Activated CD4-positive, alpha-beta memory T cell treated with anti-CD3 and anti-CD28 coated beads, Interleukin-2, amount 10 ng/mL, durations not matched to agents 7 days and 5 days (primary cell): Measurements from ENCODE around the gene FZD4. TPM values are rescaled to one million over a fixed set of nuclear protein-coding genes. Genes with fewer than 3 reads are reported as not detected.

ENCODE experiments used
- CTCF ChIA-PET: fragments of 350-600 bp; sonication (Branson Sonifier 250); formaldehyde crosslinking; loops from one replicate; lab custom pipeline; 2021; ENCODE audit warnings: antibody characterized with exemption, inconsistent platforms; lab: Charles Lee
- POLR2A ChIA-PET: fragments of 350-600 bp; sonication (Branson Sonifier 250); formaldehyde crosslinking; loops from one replicate; lab custom pipeline; 2021; ENCODE audit warnings: antibody characterized with exemption; lab: Charles Lee
- DNase-seq: peaks from one replicate; pipeline ENCODE4 v3.0.0-alpha.2; 2020
- H3K27ac Mint-ChIP-seq: one replicate; pipeline ENCODE4 v1.8.0; 2021; ENCODE audit warnings: mild to moderate bottlenecking, mixed read lengths
- H3K27me3 Mint-ChIP-seq: one replicate; pipeline ENCODE4 v1.8.0; 2021; ENCODE audit warnings: mixed read lengths
- H3K36me3 Mint-ChIP-seq: one replicate; pipeline ENCODE4 v1.8.0; 2021; ENCODE audit warnings: low read depth, mixed read lengths
- H3K4me1 Mint-ChIP-seq: one replicate; pipeline ENCODE4 v1.8.0; 2021; ENCODE audit warnings: mixed read lengths
- H3K4me3 Mint-ChIP-seq: one replicate; pipeline ENCODE4 v1.8.0; 2021; ENCODE audit warnings: mild to moderate bottlenecking, mixed read lengths
- H3K9me3 Mint-ChIP-seq: one replicate; pipeline ENCODE4 v1.8.0; 2021; ENCODE audit warnings: mixed read lengths
- total RNA-seq, 2 experiments: library from RNA; stranded (reverse); gene quantifications; one replicate each; pipeline ENCODE4 v1.2.3, GENCODE V29; 2021

The FZD4 gene
- total RNA-seq, 2 experiments from 2014 or later: 0.10 to 0.13 TPM

DNA sequence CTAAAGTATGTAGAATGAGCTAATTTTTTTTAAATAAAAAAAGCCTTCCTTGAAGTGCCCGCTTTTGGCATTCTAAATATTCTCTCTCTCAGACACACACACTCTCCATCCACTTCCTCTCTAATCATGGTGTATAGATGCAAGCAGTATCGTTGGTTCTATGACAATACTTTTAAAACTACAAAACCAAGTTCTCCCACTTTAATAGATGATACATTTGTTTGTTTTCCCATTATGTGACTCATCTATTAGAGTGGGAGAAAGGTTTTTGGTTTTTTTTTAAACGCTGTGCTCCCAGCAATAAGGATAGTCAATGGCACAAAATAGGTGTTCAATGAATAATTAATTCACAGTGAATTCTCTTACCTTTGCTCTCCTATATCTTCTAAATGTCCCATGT, 44.6 kb downstream of the FZD4 start:
- ChIA-PET POLR2A (no interaction called here), CTCF (interaction anchor here (0.5 kb wide), 1 partner anchor 528 kb away, joined by 3 read pairs; no protein-coding TSS in a partner anchor)
- Mint-ChIP-seq H3K36me3 (no peaks in the 10 kb centered on the region), H3K4me1 (no peaks in the 10 kb centered on the region), H3K27me3 (peaks cover 22% of the 10 kb centered on the region), H3K9me3 (no peaks in the 10 kb centered on the region), H3K27ac (no peak overlapping the region), H3K4me3 (no peak overlapping the region)
- DNase-seq: no peak

DNA sequence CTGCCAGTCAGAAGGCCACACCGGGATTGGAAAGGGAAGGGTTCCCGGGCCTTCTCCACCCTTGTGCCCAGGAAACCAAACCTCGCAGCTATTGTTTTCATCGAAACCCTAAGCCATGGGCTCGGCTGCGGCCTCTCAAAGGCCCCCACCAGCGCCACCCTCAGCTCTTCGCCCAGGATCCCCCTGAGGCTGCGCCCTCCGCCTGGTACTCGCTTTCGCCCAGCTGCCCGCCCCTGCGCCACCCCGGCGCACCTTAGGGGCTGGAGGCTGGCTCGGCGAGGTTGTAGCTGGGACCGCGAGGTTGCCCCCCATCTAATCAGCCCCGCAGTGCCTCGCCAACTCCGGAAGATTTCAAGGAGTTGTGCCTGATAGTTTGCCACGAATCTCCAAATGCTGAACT, 49.0 kb downstream of the FZD4 start:
- Mint-ChIP-seq H3K4me1 (peaks cover 2% of the 10 kb centered on the region), H3K4me3 (no peak overlapping the region), H3K27me3 (peaks cover 8% of the 10 kb centered on the region), H3K9me3 (no peaks in the 10 kb centered on the region), H3K27ac (no peak overlapping the region), H3K36me3 (no peaks in the 10 kb centered on the region)
- DNase-seq: no peak
- ChIA-PET POLR2A (no interaction called here), CTCF (interaction anchor here (2.5 kb wide), 1 partner anchor 12 kb away, joined by 9 read pairs; no protein-coding TSS in a partner anchor)

DNA sequence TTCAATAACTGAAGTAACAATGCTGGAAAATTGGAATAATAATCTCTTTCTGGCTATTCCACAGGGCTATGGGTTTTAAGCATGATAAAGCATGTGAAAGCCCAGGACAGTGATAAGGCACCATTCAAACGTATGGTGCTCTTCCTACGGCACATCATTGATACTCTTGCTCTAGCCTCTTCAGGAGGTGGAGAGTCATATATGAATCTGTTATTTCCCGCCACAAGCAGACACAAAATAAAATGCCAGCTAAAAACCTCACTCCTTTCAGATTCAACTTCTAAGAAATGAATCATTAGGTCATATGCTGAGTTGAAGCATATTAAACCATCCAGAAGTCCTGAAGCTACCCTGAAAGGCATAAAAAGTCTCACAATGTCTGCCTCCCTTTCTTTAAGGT, 49.9 kb downstream of the FZD4 start:
- POLR2A ChIA-PET: no interaction called here
- no peak overlapping the region for H3K4me3 Mint-ChIP-seq
- peaks cover 2% of the 10 kb centered on the region for H3K4me1 Mint-ChIP-seq
- CTCF ChIA-PET: interaction anchor here (0.8 kb wide), 1 partner anchor 35 kb away, joined by 3 read pairs; no protein-coding TSS in a partner anchor
- H3K36me3 Mint-ChIP-seq: no peaks in the 10 kb centered on the region
- H3K27me3 Mint-ChIP-seq: peaks cover 8% of the 10 kb centered on the region
- no peak for DNase-seq
- H3K27ac Mint-ChIP-seq: no peak overlapping the region
- no peaks in the 10 kb centered on the region for H3K9me3 Mint-ChIP-seq

DNA sequence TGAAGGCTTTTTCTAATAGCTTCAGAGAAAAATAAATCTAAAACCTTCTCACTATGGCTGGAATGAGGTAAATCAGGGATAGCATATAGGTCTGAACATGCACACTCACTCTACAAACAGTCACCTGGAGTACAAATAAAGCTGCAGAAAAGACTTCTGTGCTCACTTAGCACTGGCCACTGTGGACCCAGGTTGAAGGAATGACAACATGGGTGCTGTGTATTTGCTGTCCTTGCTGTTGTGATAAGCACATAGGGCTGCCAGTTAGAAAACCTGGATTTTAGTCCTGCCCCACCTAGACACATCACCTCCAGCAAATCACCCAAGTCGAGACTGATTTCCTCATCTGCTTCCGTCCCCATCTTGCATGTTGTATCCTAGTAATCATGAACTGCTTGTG, 51.2 kb downstream of the FZD4 start:
- peaks cover 2% of the 10 kb centered on the region for H3K27me3 Mint-ChIP-seq
- POLR2A ChIA-PET: interaction anchor here (1.2 kb wide), 1 partner anchor 9 kb away, joined by 3 read pairs; no protein-coding TSS in a partner anchor
- no peak for DNase-seq
- no peaks in the 10 kb centered on the region for H3K36me3 Mint-ChIP-seq
- no peak overlapping the region for H3K4me3 Mint-ChIP-seq
- H3K27ac Mint-ChIP-seq: no peak overlapping the region
- CTCF ChIA-PET: no interaction called here
- H3K4me1 Mint-ChIP-seq: peaks cover 2% of the 10 kb centered on the region
- H3K9me3 Mint-ChIP-seq: no peaks in the 10 kb centered on the region

DNA sequence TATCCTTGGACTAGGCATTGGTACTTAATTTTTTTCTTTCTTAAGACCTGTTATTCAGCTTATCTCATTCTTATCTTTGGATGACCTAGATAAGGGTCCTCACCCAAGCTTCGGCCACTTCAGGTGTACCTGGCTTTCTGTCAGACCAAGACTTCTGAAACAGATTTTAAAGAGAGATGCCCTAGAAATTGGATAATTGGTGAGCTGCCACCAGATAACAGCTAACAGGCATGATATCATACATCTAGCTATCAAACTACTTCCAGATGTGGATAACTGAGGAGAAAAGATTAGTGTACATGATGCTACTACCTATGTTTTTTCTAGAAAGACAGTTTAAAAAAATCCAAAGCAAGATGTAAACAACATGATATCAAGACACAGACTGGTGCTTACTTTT, 52.9 kb downstream of the FZD4 start:
- H3K4me1 Mint-ChIP-seq: peaks cover 2% of the 10 kb centered on the region
- H3K27me3 Mint-ChIP-seq: peaks cover 2% of the 10 kb centered on the region
- H3K27ac Mint-ChIP-seq: no peak overlapping the region
- DNase-seq: no peak
- H3K9me3 Mint-ChIP-seq: no peaks in the 10 kb centered on the region
- CTCF ChIA-PET: interaction anchor here (0.6 to 1.1 kb wide), 2 partner anchors 11 to 19 kb away, joined by 3 to 4 read pairs; no protein-coding TSS in a partner anchor
- no peak overlapping the region for H3K4me3 Mint-ChIP-seq
- POLR2A ChIA-PET: no interaction called here
- H3K36me3 Mint-ChIP-seq: no peaks in the 10 kb centered on the region

DNA sequence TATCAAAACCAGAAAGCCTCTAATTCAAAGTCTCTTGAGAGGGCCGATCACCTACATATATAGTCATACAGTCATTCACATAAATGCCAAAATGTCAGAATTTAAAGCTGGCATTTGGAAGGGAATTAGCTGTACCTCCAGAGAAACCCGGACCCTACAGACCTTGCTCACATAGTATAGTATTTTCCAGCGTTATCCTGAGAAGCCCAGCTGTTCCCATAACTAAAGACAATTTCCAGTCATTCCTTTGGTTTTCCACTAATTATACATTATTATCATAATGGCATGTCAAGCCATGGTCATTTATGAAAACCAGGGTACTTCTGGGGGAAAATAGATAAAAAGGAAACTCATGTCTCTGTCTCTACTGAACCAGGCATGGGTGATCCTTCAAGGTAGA, 53.6 kb downstream of the FZD4 start:
- Mint-ChIP-seq H3K27ac (no peak overlapping the region), H3K27me3 (peaks cover 3% of the 10 kb centered on the region), H3K4me1 (peaks cover 2% of the 10 kb centered on the region), H3K9me3 (no peaks in the 10 kb centered on the region), H3K36me3 (no peaks in the 10 kb centered on the region), H3K4me3 (no peak overlapping the region)
- ChIA-PET CTCF (no interaction called here), POLR2A (no interaction called here)
- DNase-seq: no peak

DNA sequence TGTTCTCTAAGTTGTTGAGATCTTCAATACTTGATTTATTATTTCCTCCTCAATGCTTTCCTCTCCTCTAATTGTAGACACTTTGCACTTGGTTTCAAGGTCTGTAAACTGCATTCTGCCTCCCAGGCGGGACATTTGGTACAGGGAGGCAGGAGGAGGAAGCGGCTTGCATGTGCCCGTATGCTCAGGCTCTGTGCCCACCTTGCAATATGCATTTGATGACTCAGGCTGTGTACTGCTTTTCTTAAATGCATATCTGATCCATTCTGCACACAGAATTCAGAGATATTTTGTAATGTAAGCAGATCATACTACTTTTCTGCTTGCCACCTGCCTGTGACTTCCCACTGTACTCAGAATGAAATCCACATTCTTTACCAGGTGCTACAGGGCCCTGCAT, 55.0 kb downstream of the FZD4 start:
- Mint-ChIP-seq H3K36me3 (no peaks in the 10 kb centered on the region), H3K9me3 (no peaks in the 10 kb centered on the region), H3K27ac (no peak overlapping the region), H3K27me3 (peaks cover 8% of the 10 kb centered on the region), H3K4me1 (no peaks in the 10 kb centered on the region), H3K4me3 (no peak overlapping the region)
- DNase-seq: no peak
- POLR2A ChIA-PET: no interaction called here
- CTCF ChIA-PET: no interaction called here

DNA sequence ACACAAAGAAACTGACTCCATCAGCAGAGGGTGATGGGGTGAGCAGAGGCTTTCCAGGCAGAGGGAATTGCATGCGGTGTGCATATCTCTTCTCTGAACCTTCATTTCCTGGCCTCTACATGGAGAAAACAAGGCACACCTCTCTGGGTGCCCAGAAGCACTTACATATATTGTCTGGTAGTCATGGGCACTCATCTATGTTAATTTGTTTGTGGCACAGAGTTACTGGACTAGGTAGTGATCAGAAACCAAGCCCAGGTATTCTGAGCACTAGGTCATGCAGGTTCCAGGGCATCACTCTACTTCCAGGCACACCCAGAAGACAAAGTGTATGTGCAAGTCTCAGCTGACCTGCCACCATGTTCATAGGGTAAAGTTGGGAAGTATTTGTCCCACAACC, 56.5 kb downstream of the FZD4 start:
- H3K27me3 Mint-ChIP-seq: peaks cover 16% of the 10 kb centered on the region
- no peak overlapping the region for H3K27ac Mint-ChIP-seq
- DNase-seq: no peak
- no peaks in the 10 kb centered on the region for H3K4me1 Mint-ChIP-seq
- no peaks in the 10 kb centered on the region for H3K36me3 Mint-ChIP-seq
- POLR2A ChIA-PET: no interaction called here
- no peaks in the 10 kb centered on the region for H3K9me3 Mint-ChIP-seq
- H3K4me3 Mint-ChIP-seq: no peak overlapping the region
- CTCF ChIA-PET: no interaction called here

DNA sequence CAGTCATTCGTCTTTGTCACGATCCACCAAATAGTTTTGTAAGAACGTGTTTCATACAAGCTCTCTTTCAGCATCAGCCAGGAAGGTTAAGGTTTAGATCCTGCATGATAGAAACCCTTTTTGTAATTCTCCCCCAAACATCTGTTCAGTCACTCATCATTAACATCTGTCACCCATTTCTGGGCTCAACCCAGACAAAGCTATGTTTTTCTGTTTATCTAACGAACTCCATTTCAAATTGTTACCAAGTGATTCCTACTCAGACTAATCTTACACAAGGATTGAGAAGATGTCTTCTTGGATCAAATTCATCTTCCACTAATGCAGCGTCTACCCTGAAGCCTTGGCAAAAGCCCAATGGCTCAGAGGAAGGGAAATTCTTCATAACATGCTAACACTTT, 58.8 kb downstream of the FZD4 start:
- no peaks in the 10 kb centered on the region for H3K36me3 Mint-ChIP-seq
- ChIA-PET POLR2A (no interaction called here), CTCF (no interaction called here)
- H3K27ac Mint-ChIP-seq: no peak overlapping the region
- DNase-seq: no peak
- H3K27me3 Mint-ChIP-seq: peaks cover 16% of the 10 kb centered on the region
- no peak overlapping the region for H3K4me3 Mint-ChIP-seq
- H3K4me1 Mint-ChIP-seq: no peaks in the 10 kb centered on the region
- H3K9me3 Mint-ChIP-seq: no peaks in the 10 kb centered on the region

Other genes starting within 250 kb of the FZD4 start
- 1 to 10 TPM; 4.0 TPM for gene PRSS23, start 154.9 kb downstream of the FZD4 start, total RNA-seq
- 10 to 100 TPM; 38.3 to 46.9 TPM for gene TMEM135, start 82.5 kb upstream of the FZD4 start, total RNA-seq